GM19324 (cell line): ENCODE measurements around the gene CD164L2.

Experiments used
- ATAC-seq: cut with Tn5 transposase; IDR thresholded peaks from one replicate; pipeline ENCODE4 v1.9.1; 2021; ENCODE audit warnings: mild to moderate bottlenecking, moderate library complexity; ENCODE audit not compliant: unreplicated experiment, low FRiP score

The CD164L2 gene

GRCh38 chr1:27330786-27331185 lies 52.3 kb downstream of the CD164L2 start:
- ATAC-seq = no peak
